K562 (cell line): ENCODE measurements around the gene FKBP11.

Experiments used
- CTCF ChIP-seq, 3 experiments: IDR thresholded peaks in 2 of 3; conservative IDR thresholded peaks in 1 of 3; 2 replicates each; pipeline ENCODE4 v1.5.1; 2011 to 2012; ENCODE audit warnings: low read length in 3 of 3, mild to moderate bottlenecking in 3 of 3, control low read depth in 2 of 3, improper control_type of control experiment in 1 of 3, inconsistent platforms in 1 of 3, low read depth in 1 of 3, mixed read lengths in 1 of 3, moderate library complexity in 1 of 3; ENCODE audit not compliant: insufficient read depth in 2 of 3
- FOXP4 ChIP-seq: sonication (generic); formaldehyde crosslinking; IDR thresholded peaks from 2 replicates; pipeline ENCODE4 v1.8.0; 2022; ENCODE audit warnings: mild to moderate bottlenecking, missing genetic modification reagents, borderline replicate concordance
- RCOR1 ChIP-seq, 2 experiments: IDR thresholded peaks; 2 replicates each; pipeline ENCODE4 v1.6.1; 2012; ENCODE audit warnings: low read depth in 2 of 2, low read length in 2 of 2, borderline replicate concordance in 1 of 2, improper control_type of control experiment in 1 of 2
- TGIF2 ChIP-seq: sonication (generic); formaldehyde crosslinking; IDR thresholded peaks from 2 replicates; pipeline ENCODE4 v1.8.1; 2022; ENCODE audit warnings: mild to moderate bottlenecking, missing genetic modification reagents, moderate library complexity
- ZNF274 ChIP-seq: IDR thresholded peaks from 2 replicates; pipeline ENCODE4 v1.6.1; 2011; ENCODE audit warnings: low read depth, mild to moderate bottlenecking, low read length, moderate library complexity, borderline replicate concordance

GRCh38 chr12:48890657-48891418, 34.5 kb downstream of the FKBP11 start:
- no peak for TF ChIP-seq FOXP4 (CRISPR knock-in tag)
- TF ChIP-seq RCOR1 (IDR thresholded peaks at IDR 0.05; ENCODE audit: borderline replicate concordance in 1 of 2, low read depth in 2 of 2, low read length in 2 of 2): peak in 1 of 2 experiments; percentile 45; a peak in 1 of 4 replicates
- TF ChIP-seq TGIF2 (CRISPR knock-in tag): no peak
- no peak for TF ChIP-seq ZNF274
- TF ChIP-seq CTCF (IDR thresholded peaks at IDR 0.05 in 2 of 3, conservative IDR thresholded peaks at IDR 0.05 in 1 of 3; ENCODE audit: insufficient read depth in 2 of 3, low read depth in 1 of 3, low read length in 3 of 3): peak; percentile 92 to 94 (median 94)
